Astrocyte (in vitro differentiated cells and primary cell): ENCODE results near the gene ZNF641.

Experiments used
- EZH2 ChIP-seq: IDR thresholded peaks from 2 replicates; pipeline ENCODE4 v1.6.1; 2012; ENCODE audit warnings: mild to moderate bottlenecking, low read length, inconsistent platforms; ENCODE audit not compliant: insufficient read depth
- TF ChIP-seq, protein P1 (sequence below): IDR thresholded peaks from 2 replicates; pipeline ENCODE4 v1.5.1; 2011; ENCODE audit warnings: low read depth, mild to moderate bottlenecking, inconsistent platforms, low read length, moderate library complexity; ENCODE audit not compliant: insufficient read depth

- TF ChIP-seq, protein P1, sequence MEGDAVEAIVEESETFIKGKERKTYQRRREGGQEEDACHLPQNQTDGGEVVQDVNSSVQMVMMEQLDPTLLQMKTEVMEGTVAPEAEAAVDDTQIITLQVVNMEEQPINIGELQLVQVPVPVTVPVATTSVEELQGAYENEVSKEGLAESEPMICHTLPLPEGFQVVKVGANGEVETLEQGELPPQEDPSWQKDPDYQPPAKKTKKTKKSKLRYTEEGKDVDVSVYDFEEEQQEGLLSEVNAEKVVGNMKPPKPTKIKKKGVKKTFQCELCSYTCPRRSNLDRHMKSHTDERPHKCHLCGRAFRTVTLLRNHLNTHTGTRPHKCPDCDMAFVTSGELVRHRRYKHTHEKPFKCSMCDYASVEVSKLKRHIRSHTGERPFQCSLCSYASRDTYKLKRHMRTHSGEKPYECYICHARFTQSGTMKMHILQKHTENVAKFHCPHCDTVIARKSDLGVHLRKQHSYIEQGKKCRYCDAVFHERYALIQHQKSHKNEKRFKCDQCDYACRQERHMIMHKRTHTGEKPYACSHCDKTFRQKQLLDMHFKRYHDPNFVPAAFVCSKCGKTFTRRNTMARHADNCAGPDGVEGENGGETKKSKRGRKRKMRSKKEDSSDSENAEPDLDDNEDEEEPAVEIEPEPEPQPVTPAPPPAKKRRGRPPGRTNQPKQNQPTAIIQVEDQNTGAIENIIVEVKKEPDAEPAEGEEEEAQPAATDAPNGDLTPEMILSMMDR, result no peak
- TF ChIP-seq EZH2, result no peak
Measured at GRCh38 chr12:48389409-48389808, 38.7 kb upstream of the ZNF641 start.
